ENCODE measurements around the gene MIDN.

GRCh38 chr19:1288833-1289685 lies 40.7 kb downstream of the MIDN start:
- TF ChIP-seq POLR2A (IDR thresholded peaks at IDR 0.05; ENCODE audit: low read depth, low read length) = no peak
- TF ChIP-seq POLR2AphosphoS5 (IDR thresholded peaks at IDR 0.05; ENCODE audit: low read depth, low read length) = no peak
- TF ChIP-seq TAF1 (IDR thresholded peaks at IDR 0.05; ENCODE audit: borderline replicate concordance, low read depth, low read length) = no peak

Data from GM12892 (cell line).